GM06990 (cell line): ENCODE results near the gene SAMD11.

Source experiments
- DNase-seq: peaks from one replicate; pipeline ENCODE4 v3.0.0-alpha.2; 2011; ENCODE audit not compliant: insufficient read length; ENCODE audit errors: extremely low read depth
- H3K27me3 ChIP-seq: replicated peaks from 2 replicates; pipeline ENCODE4 v1.6.0; 2011; ENCODE audit warnings: low read length; ENCODE audit not compliant: control insufficient read depth, insufficient read depth
- H3K36me3 ChIP-seq: 2 replicates; pipeline ENCODE4 v1.5.1; 2011; ENCODE audit warnings: low read length; ENCODE audit not compliant: control insufficient read depth, insufficient read depth
- H3K4me3 ChIP-seq: replicated peaks from 2 replicates; pipeline ENCODE4 v1.5.1; 2011; ENCODE audit warnings: low read depth, mild to moderate bottlenecking, control low read depth, low read length
- CTCF ChIP-seq: IDR thresholded peaks from 2 replicates; pipeline ENCODE4 v1.5.1; 2011; ENCODE audit warnings: low read length, control low read depth, mild to moderate bottlenecking, inconsistent platforms; ENCODE audit not compliant: insufficient read depth, poor library complexity, severe bottlenecking

SAMD11 gene

GRCh38 chr1:955474-955873 lies 31.8 kb downstream of the SAMD11 start:
- H3K4me3 ChIP-seq, result no peak overlapping the region
- peaks cover 37% of the 10 kb centered on the region for H3K36me3 ChIP-seq
- no peaks in the 10 kb centered on the region for H3K27me3 ChIP-seq
- DNase-seq, result no peak
- no peak for TF ChIP-seq CTCF

GRCh38 chr1:956636-957035 lies 32.9 kb downstream of the SAMD11 start:
- DNase-seq, result no peak
- TF ChIP-seq CTCF, result no peak
- H3K27me3 ChIP-seq, result no peaks in the 10 kb centered on the region
- peaks cover 32% of the 10 kb centered on the region for H3K36me3 ChIP-seq
- H3K4me3 ChIP-seq, result no peak overlapping the region

- Histone ChIP-seq H3K36me3 (peaks cover 16% of the 10 kb centered on the region), H3K27me3 (no peaks in the 10 kb centered on the region), H3K4me3 (peak within 1 kb of the TSS; percentile 100)
- peak; percentile 91 for DNase-seq
- TF ChIP-seq CTCF, result no peak
These were observed 35.4 kb downstream of the SAMD11 start, which contains the start of gene NOC2L for GRCh38 chr1:958823-959730. TSS of gene NOC2L (minus strand) at chr1:959256. CDS start at chr1:959240, 16 bp downstream.

- Histone ChIP-seq H3K4me3 (peak overlapping the region; percentile 70), H3K36me3 (peaks cover 14% of the 10 kb centered on the region), H3K27me3 (no peaks in the 10 kb centered on the region)
- TF ChIP-seq CTCF, result no peak
- DNase-seq, result no peak
These were observed 36.1 kb downstream of the SAMD11 start for GRCh38 chr1:959731-960362.

- peak within 1 kb of the TSS; percentile 70 for H3K4me3 ChIP-seq
- H3K36me3 ChIP-seq, result peaks cover 11% of the 10 kb centered on the region
- TF ChIP-seq CTCF, result no peak
- peak; percentile 85 for DNase-seq
- H3K27me3 ChIP-seq, result no peaks in the 10 kb centered on the region
These were observed 36.8 kb downstream of the SAMD11 start, which contains the start of gene KLHL17 for GRCh38 chr1:960363-961131. TSS of gene KLHL17 (plus strand) at chr1:960584. CDS start at chr1:960694, 110 bp downstream.
